ENCODE measurements around the gene PLXDC2.

The PLXDC2 gene

DNA sequence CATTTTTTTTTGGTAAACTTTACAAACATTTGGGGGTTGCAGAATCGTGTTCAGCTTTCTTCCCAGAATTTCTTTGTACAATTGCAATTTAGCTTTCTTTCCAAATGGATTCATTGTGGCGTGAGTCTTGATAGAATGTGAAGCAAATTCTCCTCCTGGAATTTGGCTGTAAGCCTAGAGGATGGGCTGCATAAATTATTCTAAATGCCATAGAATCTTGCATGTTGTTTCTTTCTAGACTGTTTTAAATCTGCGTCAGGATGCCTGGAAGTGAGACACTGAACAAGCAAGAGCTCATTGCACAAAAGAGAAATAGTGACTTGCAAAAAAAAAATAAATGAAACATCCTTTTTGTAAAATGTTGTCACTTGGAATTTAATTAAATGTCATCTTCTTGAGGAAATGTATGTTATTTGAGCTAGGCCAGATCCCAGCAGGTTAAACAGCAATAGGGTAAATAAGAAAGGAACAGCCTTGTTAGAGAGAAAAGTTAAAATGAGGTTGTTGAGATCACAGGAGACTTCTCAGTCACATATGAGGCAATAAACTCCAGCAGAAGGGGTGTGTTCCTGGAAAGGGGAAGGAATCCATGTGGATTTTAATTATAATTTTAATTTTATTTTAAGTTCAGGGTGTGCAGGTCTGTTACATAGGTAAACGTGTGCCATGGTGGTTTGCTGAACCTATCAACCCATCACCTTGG is 483.0 kb downstream of the PLXDC2 start:
- DNase-seq = no peak

DNA sequence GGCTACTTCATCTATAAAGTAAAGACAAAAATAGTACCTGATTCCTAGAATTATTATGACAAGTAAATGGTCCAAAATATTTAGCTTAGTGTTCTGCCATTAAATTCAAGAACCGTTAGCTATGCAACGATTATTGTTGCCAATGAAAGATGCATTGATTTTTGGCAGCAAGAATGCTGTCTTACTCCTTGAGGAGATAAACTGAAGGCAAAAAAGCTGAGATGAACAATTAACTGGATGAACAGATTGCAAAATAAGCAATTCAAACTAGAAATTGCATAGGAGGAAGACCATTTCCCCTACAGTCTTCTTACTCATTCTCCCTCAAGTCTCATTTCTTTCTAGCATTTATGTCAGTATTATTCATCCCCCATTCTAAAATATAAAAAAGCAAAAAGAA is 484.5 kb downstream of the PLXDC2 start:
- DNase-seq = no peak

DNA sequence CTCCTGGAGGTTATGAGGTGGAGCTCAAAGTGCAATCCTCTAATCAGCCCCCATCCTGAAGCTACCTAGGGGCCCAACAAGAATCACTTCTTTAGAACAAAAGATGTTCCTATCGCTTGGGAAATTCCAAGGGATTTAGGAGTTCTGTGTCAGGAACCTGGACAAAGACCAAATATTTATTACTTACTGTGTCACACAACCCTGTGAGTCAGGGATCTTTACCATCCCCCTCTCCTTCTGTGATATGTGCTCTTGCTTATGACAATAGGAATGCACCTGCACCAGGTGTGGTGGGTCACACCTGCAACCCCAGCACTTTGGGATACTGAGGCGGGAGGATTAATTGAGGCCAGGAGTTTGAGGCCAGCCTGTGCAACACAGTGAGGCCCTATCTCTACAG is 485.8 kb downstream of the PLXDC2 start:
- DNase-seq = no peak

DNA sequence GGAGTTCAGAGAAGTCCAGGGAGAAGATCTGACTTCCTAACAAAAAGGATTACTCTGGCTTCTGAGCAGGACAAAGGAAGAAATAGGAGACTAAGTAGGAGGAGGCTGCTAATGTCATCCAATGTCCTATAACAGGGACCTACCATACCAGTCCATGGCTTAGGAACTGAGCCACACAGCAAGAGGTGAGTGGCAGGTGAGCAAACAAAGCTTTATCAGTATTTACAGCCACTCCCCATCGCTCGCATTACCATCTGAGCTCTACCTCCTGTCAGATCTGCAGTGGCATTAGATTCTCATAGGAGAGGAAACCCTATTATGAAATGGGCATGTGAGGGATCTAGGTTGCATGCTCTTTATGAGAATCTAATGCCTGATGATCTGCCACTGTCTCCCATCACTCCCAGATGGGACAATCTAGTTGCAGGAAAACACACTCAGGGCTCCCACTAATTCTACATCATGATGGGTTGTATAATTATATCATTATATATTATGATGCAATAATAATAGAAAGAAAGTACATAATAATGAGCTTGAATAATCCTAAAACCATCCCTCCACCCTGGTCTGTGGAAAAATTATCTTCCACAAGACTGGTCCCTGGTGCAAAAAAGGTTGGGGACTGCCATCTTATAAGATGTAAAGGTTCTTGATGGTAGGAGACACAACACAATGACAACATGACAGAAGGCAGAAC is 487.4 kb downstream of the PLXDC2 start:
- no peak for DNase-seq

- no peak for DNase-seq
Observed at GRCh38 chr10:20313665-20314064, 497.4 kb downstream of the PLXDC2 start.

DNA sequence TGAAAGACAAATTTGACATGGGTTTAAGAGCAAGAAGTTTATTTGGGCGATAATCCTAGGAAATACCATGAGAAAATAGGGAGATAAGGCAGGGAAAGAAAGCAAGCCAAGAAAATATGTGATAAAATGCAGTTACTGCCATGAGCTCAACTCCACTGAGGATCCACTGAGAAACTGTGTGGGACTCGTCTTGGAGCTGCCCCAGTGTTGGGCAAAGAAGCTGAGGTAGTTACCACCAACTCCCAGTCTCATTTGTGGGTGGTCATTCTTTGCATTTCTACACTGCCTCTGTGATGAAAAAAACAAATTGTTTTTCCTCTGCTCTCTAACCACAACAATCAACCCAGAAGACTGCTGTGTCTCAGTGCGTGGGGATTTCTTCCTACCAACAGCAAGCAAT is 498.2 kb downstream of the PLXDC2 start:
- DNase-seq = no peak

DNA sequence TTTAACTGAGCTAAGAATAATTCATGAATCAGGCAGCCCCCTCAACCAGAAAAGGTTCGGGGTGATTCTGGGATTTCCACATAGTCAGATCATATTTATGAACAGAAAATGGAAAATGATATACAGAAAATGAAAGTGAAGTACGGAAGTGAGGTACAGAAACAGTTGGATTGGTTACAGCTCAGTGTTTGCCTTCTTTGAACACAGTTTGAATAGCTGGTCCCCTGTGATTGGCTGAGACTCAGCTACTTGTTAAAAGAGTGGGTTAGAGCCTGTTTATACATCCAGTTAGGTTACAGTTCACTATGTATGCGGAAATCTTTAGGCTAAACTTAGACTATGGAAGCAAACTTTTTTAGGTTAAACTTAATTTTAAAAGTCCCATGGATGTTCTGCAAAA is 511.7 kb downstream of the PLXDC2 start:
- DNase-seq = no peak

- no peak for DNase-seq
Observed at GRCh38 chr10:20330246-20330645, 514.0 kb downstream of the PLXDC2 start.

- DNase-seq = no peak
Observed at GRCh38 chr10:20334559-20334958, 518.3 kb downstream of the PLXDC2 start.

Data from stimulated activated naive CD4-positive, alpha-beta T cell (primary cell).